Endothelial cell of umbilical vein (primary cell): ENCODE data around the gene IL18. TPM values are rescaled to one million over a fixed set of nuclear protein-coding genes. Genes with fewer than 3 reads are reported as not detected.

Experiments used
- BruUV-seq: library from RNA; stranded (reverse); fragments of 400-500 nt; replicated peaks from 2 replicates; lab custom pipeline; 2021; lab: Mats Ljungman, UMichigan
- CTCF ChIA-PET: fragments of 300-600, 350-600 bp; sonication (Branson Sonifier 250); formaldehyde crosslinking; loops from one replicate; lab custom pipeline; 2021; ENCODE audit warnings: antibody characterized with exemption, inconsistent platforms; lab: Charles Lee
- POLR2A ChIA-PET: fragments of 300-600, 350-600 bp; sonication (Branson Sonifier 250); formaldehyde crosslinking; loops from one replicate; lab custom pipeline; 2021; ENCODE audit warnings: antibody characterized with exemption, inconsistent platforms; lab: Charles Lee
- DNase-seq: peaks from one replicate; pipeline ENCODE4 v3.0.0-alpha.2; 2011; ENCODE audit warnings: low read depth, low spot score
- FAIRE-seq: peaks from 2 replicates; lab custom pipeline; 2011; peaks lifted over from hg19 to GRCh38; lab: Jason Lieb, UNC
- H2AFZ ChIP-seq: 2 replicates; pipeline ENCODE4 v1.6.0; 2012; ENCODE audit warnings: low read depth, low read length, control low read depth, inconsistent platforms
- H3K27ac ChIP-seq: 2 replicates; pipeline ENCODE4 v1.5.1; 2011; ENCODE audit warnings: low read depth, mild to moderate bottlenecking, control low read depth, low read length, moderate library complexity; ENCODE audit not compliant: insufficient read depth
- H3K27me3 ChIP-seq, 2 experiments: 2 replicates each; pipeline versions ENCODE4 v1.6.0 to v1.6.1; 2011; ENCODE audit warnings: low read length in 2 of 2, mixed read lengths in 1 of 2; ENCODE audit not compliant: control insufficient read depth in 2 of 2, insufficient read depth in 2 of 2
- H3K36me3 ChIP-seq, 2 experiments: 2 replicates in 1 of 2; 3 replicates in 1 of 2; pipeline ENCODE4 v1.5.1; 2011; ENCODE audit warnings: low read length in 2 of 2, mild to moderate bottlenecking in 1 of 2, moderate library complexity in 1 of 2; ENCODE audit not compliant: control insufficient read depth in 2 of 2, insufficient read depth in 2 of 2; ENCODE audit errors: extremely low read depth in 1 of 2
- H3K4me1 ChIP-seq: 3 replicates; pipeline ENCODE4 v1.5.1; 2011; ENCODE audit warnings: mild to moderate bottlenecking, low read length; ENCODE audit not compliant: control insufficient read depth, insufficient read depth; ENCODE audit errors: extremely low read depth
- H3K4me2 ChIP-seq: 2 replicates; pipeline ENCODE4 v1.6.1; 2011; ENCODE audit warnings: low read length, control low read depth, mixed read lengths; ENCODE audit not compliant: insufficient read depth
- H3K4me3 ChIP-seq, 3 experiments: fragments of 200-600 bp in 1 of 3; sonication (generic), shearing (Covaris generic) in 1 of 3; replicated peaks in 1 of 3; 2 replicates each; pipeline ENCODE4 v1.5.1; 2011 to 2016; ENCODE audit warnings: control low read depth in 3 of 3, low read length in 3 of 3, mild to moderate bottlenecking in 2 of 3, inconsistent platforms in 1 of 3, low read depth in 1 of 3, moderate library complexity in 1 of 3; ENCODE audit not compliant: insufficient read depth in 1 of 3
- H3K79me2 ChIP-seq: 2 replicates; pipeline ENCODE4 v1.6.0; 2012; ENCODE audit warnings: low read length, inconsistent platforms; ENCODE audit not compliant: control insufficient read depth, insufficient read depth
- H3K9ac ChIP-seq: replicated peaks from 2 replicates; pipeline ENCODE3; 2011; ENCODE audit warnings: low read length, control low read depth; ENCODE audit not compliant: insufficient read depth; ENCODE audit errors: extremely low read depth
- H3K9me1 ChIP-seq: replicated peaks from 3 replicates; pipeline ENCODE4 v1.6.0; 2011; ENCODE audit warnings: mild to moderate bottlenecking, low read length; ENCODE audit not compliant: control insufficient read depth, insufficient read depth; ENCODE audit errors: extremely low read depth
- H3K9me3 ChIP-seq: replicated peaks from 2 replicates; pipeline ENCODE4 v1.5.1; 2012; ENCODE audit warnings: low read length, inconsistent platforms; ENCODE audit not compliant: control insufficient read depth, insufficient read depth
- H4K20me1 ChIP-seq: replicated peaks from 2 replicates; pipeline ENCODE3; 2011; ENCODE audit warnings: mild to moderate bottlenecking, low read length; ENCODE audit not compliant: control insufficient read depth, insufficient read depth; ENCODE audit errors: extremely low read depth
- EZH2 ChIP-seq: IDR thresholded peaks from 2 replicates; pipeline ENCODE4 v1.6.1; 2012; ENCODE audit warnings: borderline replicate concordance, low read depth, mild to moderate bottlenecking, moderate library complexity, low read length, inconsistent platforms; ENCODE audit not compliant: severe bottlenecking
- FOS ChIP-seq: IDR thresholded peaks from 2 replicates; pipeline ENCODE4 v1.6.1; 2011; ENCODE audit warnings: mild to moderate bottlenecking, low read length, moderate library complexity, borderline replicate concordance; ENCODE audit not compliant: insufficient read depth
- GATA2 ChIP-seq: IDR thresholded peaks from 2 replicates; pipeline ENCODE4 v1.7.0; 2011; ENCODE audit warnings: low read depth, mild to moderate bottlenecking, moderate library complexity, mixed read lengths, low read length; ENCODE audit not compliant: insufficient read length, insufficient read depth
- JUN ChIP-seq: IDR thresholded peaks from 2 replicates; pipeline ENCODE4 v1.6.1; 2011; ENCODE audit warnings: borderline replicate concordance, low read depth; ENCODE audit not compliant: insufficient read length, insufficient read depth
- MYC ChIP-seq: IDR thresholded peaks from one replicate; pipeline ENCODE4 v1.6.1; 2011; ENCODE audit warnings: mild to moderate bottlenecking, low read depth, low read length
- POLR2A ChIP-seq: IDR thresholded peaks from 2 replicates; pipeline ENCODE4 v1.6.1; 2012; ENCODE audit warnings: low read depth, mild to moderate bottlenecking, control low read depth, low read length
- POLR2AphosphoS5 ChIP-seq: IDR thresholded peaks from 2 replicates; pipeline ENCODE4 v1.6.1; 2012; ENCODE audit warnings: low read depth, mild to moderate bottlenecking, control low read depth, low read length, moderate library complexity; ENCODE audit not compliant: insufficient read depth
- dilution Hi-C: fragments of 300-500 bp; cut with MboI; formaldehyde crosslinking; loops from one replicate; pipeline ENCODE4 v1.15.0; 2019; ENCODE audit warnings: low sequenced_read_pairs; ENCODE audit not compliant: extremely low pct_ligation_motif_present
- intact Hi-C: fragments of 100-400 bp; cut with micrococcal nuclease; formaldehyde crosslinking; loops from one replicate; pipeline ENCODE4 v1.10.0; 2022
- polyA plus RNA-seq, 4 experiments: library from polyadenylated mRNA; depleted of rRNA in 3 of 4; stranded (reverse) in 3 of 4; unstranded in 1 of 4; fragments of >200 nt; gene quantifications; 2 replicates each; pipeline versions ENCODE4 v1.2.1 to v1.2.3, GENCODE V29; 2011 to 2012; ENCODE audit warnings: missing spikeins in 1 of 4
- total RNA-seq: library from RNA; stranded (reverse); gene quantifications from 2 replicates; pipeline ENCODE4 v1.2.3, GENCODE V29; 2021
- TF ChIP-seq, protein P1 (sequence below): IDR thresholded peaks from 2 replicates; pipeline ENCODE4 v1.6.1; 2011; ENCODE audit not compliant: insufficient read depth, insufficient read length
- TF ChIP-seq, protein P2 (sequence below), 2 donors: IDR thresholded peaks; 1 replicate in 1 of 2; 2 replicates in 1 of 2; pipeline ENCODE4 v1.5.1; 2011; ENCODE audit warnings: low read length in 2 of 2, mild to moderate bottlenecking in 2 of 2, moderate library complexity in 2 of 2, control low read depth in 1 of 2, inconsistent platforms in 1 of 2, low read depth in 1 of 2; ENCODE audit not compliant: insufficient read depth in 1 of 2; ENCODE audit errors: extremely low read depth in 1 of 2

Gene IL18
- total and polyA plus RNA-seq, 2 donors (not counting 3 experiments of a cell fraction or from before 2014, with no cell fraction given): 0.73 to 1.5 TPM

- H3K9ac ChIP-seq: no peak overlapping the region
- H3K9me3 ChIP-seq: no peaks in the 10 kb centered on the region
- H3K27ac ChIP-seq: no peak overlapping the region
- no peaks in the 10 kb centered on the region for H3K27me3 ChIP-seq
- TF ChIP-seq POLR2A (no peak), POLR2AphosphoS5 (no peak), MYC (no peak), FOS (no peak), GATA2 (no peak), EZH2 (no peak), JUN (no peak)
- TF ChIP-seq, protein P1, sequence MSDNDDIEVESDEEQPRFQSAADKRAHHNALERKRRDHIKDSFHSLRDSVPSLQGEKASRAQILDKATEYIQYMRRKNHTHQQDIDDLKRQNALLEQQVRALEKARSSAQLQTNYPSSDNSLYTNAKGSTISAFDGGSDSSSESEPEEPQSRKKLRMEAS: no peak
- TF ChIP-seq, protein P2, sequence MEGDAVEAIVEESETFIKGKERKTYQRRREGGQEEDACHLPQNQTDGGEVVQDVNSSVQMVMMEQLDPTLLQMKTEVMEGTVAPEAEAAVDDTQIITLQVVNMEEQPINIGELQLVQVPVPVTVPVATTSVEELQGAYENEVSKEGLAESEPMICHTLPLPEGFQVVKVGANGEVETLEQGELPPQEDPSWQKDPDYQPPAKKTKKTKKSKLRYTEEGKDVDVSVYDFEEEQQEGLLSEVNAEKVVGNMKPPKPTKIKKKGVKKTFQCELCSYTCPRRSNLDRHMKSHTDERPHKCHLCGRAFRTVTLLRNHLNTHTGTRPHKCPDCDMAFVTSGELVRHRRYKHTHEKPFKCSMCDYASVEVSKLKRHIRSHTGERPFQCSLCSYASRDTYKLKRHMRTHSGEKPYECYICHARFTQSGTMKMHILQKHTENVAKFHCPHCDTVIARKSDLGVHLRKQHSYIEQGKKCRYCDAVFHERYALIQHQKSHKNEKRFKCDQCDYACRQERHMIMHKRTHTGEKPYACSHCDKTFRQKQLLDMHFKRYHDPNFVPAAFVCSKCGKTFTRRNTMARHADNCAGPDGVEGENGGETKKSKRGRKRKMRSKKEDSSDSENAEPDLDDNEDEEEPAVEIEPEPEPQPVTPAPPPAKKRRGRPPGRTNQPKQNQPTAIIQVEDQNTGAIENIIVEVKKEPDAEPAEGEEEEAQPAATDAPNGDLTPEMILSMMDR (IDR thresholded peaks at IDR 0.05; ENCODE audit: extremely low read depth in 1 of 2, insufficient read depth in 1 of 2, low read depth in 1 of 2, low read length in 2 of 2): no peak
- ChIA-PET CTCF (interaction anchor here (0.6 to 4.4 kb wide), 2 partner anchors 8 to 58 kb away, joined by 3 to 34 read pairs; no protein-coding TSS in a partner anchor), POLR2A (no interaction called here)
- intact Hi-C loops: no loop called here
- no peaks in the 10 kb centered on the region for H3K36me3 ChIP-seq
- no peak for DNase-seq
- BruUV-seq: no TSS peak
- H3K79me2 ChIP-seq: no peaks in the 10 kb centered on the region
- no peaks in the 10 kb centered on the region for H4K20me1 ChIP-seq
- H3K4me3 ChIP-seq: no peak overlapping the region
- H3K9me1 ChIP-seq: no peaks in the 10 kb centered on the region
- no peak overlapping the region for H2AFZ ChIP-seq
- no peak for FAIRE-seq
- H3K4me2 ChIP-seq: no peak overlapping the region
- no peaks in the 10 kb centered on the region for H3K4me1 ChIP-seq
- dilution Hi-C loops: no loop called here
Observed at GRCh38 chr11:112106070-112106469, 57.8 kb downstream of the IL18 start.
